Measurements from ENCODE around the gene PPAN. TPM values are rescaled to one million over a fixed set of nuclear protein-coding genes. Genes with fewer than 3 reads are reported as not detected.

The PPAN gene
- total RNA-seq, 1 donor from 2014 or later, result 29.5 TPM

GRCh38 chr19:10134040-10134439 is 27.9 kb downstream of the PPAN start:
- no peak for DNase-seq (ENCODE audit: low spot score)
- intact Hi-C loops (cut with DNase I), result no loop called here

GRCh38 chr19:10135551-10136334 is 29.6 kb downstream of the PPAN start:
- DNase-seq (ENCODE audit: low spot score), result no peak
- intact Hi-C loops (cut with DNase I), result no loop called here

GRCh38 chr19:10136936-10137335 is 30.8 kb downstream of the PPAN start:
- intact Hi-C loops (cut with DNase I), result no loop called here
- no peak for DNase-seq (ENCODE audit: low spot score)

- intact Hi-C loops (cut with DNase I), result no loop called here
- DNase-seq (ENCODE audit: low spot score), result no peak
Observed at GRCh38 chr19:10137751-10138682, 31.9 kb downstream of the PPAN start.

- intact Hi-C loops (cut with DNase I), result no loop called here
- no peak for DNase-seq (ENCODE audit: low spot score)
Observed at GRCh38 chr19:10138879-10139795, 33.0 kb downstream of the PPAN start.

GRCh38 chr19:10139952-10140351 is 33.8 kb downstream of the PPAN start:
- DNase-seq (ENCODE audit: low spot score), result no peak
- intact Hi-C loops (cut with DNase I), result no loop called here

- intact Hi-C loops (cut with DNase I), result no loop called here
- DNase-seq (ENCODE audit: low spot score), result no peak
Observed at GRCh38 chr19:10141479-10141878, 35.3 kb downstream of the PPAN start.

- intact Hi-C loops (cut with DNase I), result no loop called here
- DNase-seq (ENCODE audit: low spot score), result no peak
Observed at GRCh38 chr19:10141973-10142372, 35.8 kb downstream of the PPAN start.

GRCh38 chr19:10142701-10143375 is 36.7 kb downstream of the PPAN start:
- intact Hi-C loops (cut with DNase I), result no loop called here
- no peak for DNase-seq (ENCODE audit: low spot score)

- intact Hi-C loops (cut with DNase I), result no loop called here
- DNase-seq (ENCODE audit: low spot score), result no peak
Observed at GRCh38 chr19:10143681-10144080, 37.5 kb downstream of the PPAN start.

GRCh38 chr19:10144361-10144760 is 38.2 kb downstream of the PPAN start:
- intact Hi-C loops (cut with DNase I), result no loop called here
- no peak for DNase-seq (ENCODE audit: low spot score)

- intact Hi-C loops (cut with DNase I), result no loop called here
- no peak for DNase-seq (ENCODE audit: low spot score)
Observed at GRCh38 chr19:10145031-10145430, 38.9 kb downstream of the PPAN start.

GRCh38 chr19:10146142-10146541 is 40.0 kb downstream of the PPAN start:
- intact Hi-C loops (cut with DNase I), result no loop called here
- DNase-seq (ENCODE audit: low spot score), result no peak

- intact Hi-C loops (cut with DNase I), result no loop called here
- no peak for DNase-seq (ENCODE audit: low spot score)
Observed at GRCh38 chr19:10149427-10149826, 43.3 kb downstream of the PPAN start.

- no peak for DNase-seq (ENCODE audit: low spot score)
- intact Hi-C loops (cut with DNase I), result no loop called here
Observed at GRCh38 chr19:10151521-10151920, 45.4 kb downstream of the PPAN start.

- no peak for DNase-seq (ENCODE audit: low spot score)
- intact Hi-C loops (cut with DNase I), result no loop called here
Observed at GRCh38 chr19:10152100-10152499, 45.9 kb downstream of the PPAN start.

- intact Hi-C loops (cut with DNase I), result no loop called here
- DNase-seq (ENCODE audit: low spot score), result no peak
Observed at GRCh38 chr19:10155839-10156238, 49.7 kb downstream of the PPAN start.

- intact Hi-C loops (cut with DNase I), result no loop called here
- no peak for DNase-seq (ENCODE audit: low spot score)
Observed at GRCh38 chr19:10158071-10158470, 51.9 kb downstream of the PPAN start.

GRCh38 chr19:10158485-10158884 is 52.3 kb downstream of the PPAN start:
- DNase-seq (ENCODE audit: low spot score), result no peak
- intact Hi-C loops (cut with DNase I), result no loop called here
